Colonic mucosa (tissue), 4 donors: ENCODE measurements around the gene IP6K2. TPM values are rescaled to one million over a fixed set of nuclear protein-coding genes. Genes with fewer than 3 reads are reported as not detected.
A peak's percentile ranks its signal among the peaks of the same experiment; 100 is the strongest.
"Not testable (repeated sequence)": the region's sequence is repeated elsewhere in the genome, so short reads cannot be mapped to it uniquely, and the experiment has no call there.

Experiments
- DNase-seq: peaks from one replicate; pipeline ENCODE4 v3.0.0-alpha.2; 2020
- H3K27ac ChIP-seq: fragments of 200-600 bp; one replicate; pipeline ENCODE4 v1.8.0; 2021
- H3K27me3 ChIP-seq: fragments of 200-600 bp; one replicate; pipeline ENCODE4 v1.8.0; 2021
- H3K36me3 ChIP-seq: fragments of 200-600 bp; one replicate; pipeline ENCODE4 v1.8.0; 2021
- H3K4me1 ChIP-seq: fragments of 200-600 bp; one replicate; pipeline ENCODE4 v1.8.0; 2021; ENCODE audit warnings: mild to moderate bottlenecking
- H3K4me3 ChIP-seq: fragments of 200-600 bp; one replicate; pipeline ENCODE4 v1.8.0; 2021
- H3K9ac ChIP-seq, 2 donors: one replicate each; pipeline ENCODE4 v1.7.0; 2013; ENCODE audit warnings: control low read depth in 2 of 2, low read depth in 2 of 2, low read length in 2 of 2
- H3K9me3 ChIP-seq: fragments of 200-600 bp; one replicate; pipeline ENCODE4 v1.8.0; 2021
- intact Hi-C: fragments of 100-400 bp; cut with DNase I; formaldehyde crosslinking; loops from one replicate; pipeline ENCODE4 v1.14.1; 2022
- total RNA-seq, 2 donors: library from RNA; stranded (reverse); fragmentation: NEBNext Ultra II Directional in 1 of 2; extraction: Animal tissue kit (Norgen Biotek cat#: 25700) in 1 of 2; gene quantifications; one replicate each; pipeline ENCODE4 v1.2.1, GENCODE V29; 2021
- TF ChIP-seq, protein P1 (sequence below): fragments of 200-600 bp; IDR thresholded peaks from one replicate; pipeline ENCODE4 v1.8.0; 2022; ENCODE audit warnings: antibody characterized with exemption, mild to moderate bottlenecking
- donor health status: healthy.
- donor health status: DM: no; HTN: no; CAD: no.
- donor health status: DM: no; HTN: no; CAD: no.

The IP6K2 gene
- total RNA-seq, 2 donors from 2014 or later, result 101 to 134 TPM

DNA sequence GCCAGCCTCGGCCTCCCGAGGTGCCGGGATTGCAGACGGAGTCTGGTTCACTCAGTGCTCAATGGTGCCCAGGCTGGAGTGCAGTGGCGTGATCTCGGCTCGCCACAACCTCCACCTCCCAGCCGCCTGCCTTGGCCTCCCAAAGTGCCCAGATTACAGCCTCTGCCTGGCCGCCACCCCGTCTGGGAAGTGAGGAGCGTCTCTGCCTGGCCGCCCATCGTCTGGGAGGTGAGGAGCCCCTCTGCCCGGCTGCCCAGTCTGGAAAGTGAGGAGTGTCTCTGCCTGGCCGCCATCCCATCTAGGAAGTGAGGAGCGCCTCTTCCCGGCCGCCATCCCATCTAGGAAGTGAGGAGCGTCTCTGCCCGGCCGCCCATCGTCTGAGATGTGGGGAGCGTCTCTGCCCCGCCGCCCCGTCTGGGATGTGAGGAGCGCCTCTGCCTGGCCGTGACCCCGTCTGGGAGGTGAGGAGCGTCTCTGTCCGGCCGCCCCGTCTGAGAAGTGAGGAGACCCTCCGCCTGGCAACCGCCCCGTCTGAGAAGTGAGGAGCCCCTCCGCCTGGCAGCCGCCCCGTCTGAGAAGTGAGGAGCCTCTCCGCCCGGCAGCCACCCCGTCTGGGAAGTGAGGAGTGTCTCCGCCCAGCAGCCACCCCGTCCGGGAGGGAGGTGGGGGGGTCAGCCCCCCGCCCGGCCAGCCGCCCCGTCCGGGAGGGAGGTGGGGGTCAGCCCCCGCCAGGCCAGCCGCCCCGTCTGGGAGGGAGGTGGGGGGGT, 16.9 kb upstream of the IP6K2 start:
- intact Hi-C loops, H3K36me3 ChIP-seq, H3K27ac ChIP-seq, DNase-seq, H3K4me3 ChIP-seq, H3K27me3 ChIP-seq, H3K9me3 ChIP-seq, H3K9ac ChIP-seq: not testable (repeated sequence)
- H3K4me1 ChIP-seq, result peaks cover 20% of the 10 kb centered on the region

DNA sequence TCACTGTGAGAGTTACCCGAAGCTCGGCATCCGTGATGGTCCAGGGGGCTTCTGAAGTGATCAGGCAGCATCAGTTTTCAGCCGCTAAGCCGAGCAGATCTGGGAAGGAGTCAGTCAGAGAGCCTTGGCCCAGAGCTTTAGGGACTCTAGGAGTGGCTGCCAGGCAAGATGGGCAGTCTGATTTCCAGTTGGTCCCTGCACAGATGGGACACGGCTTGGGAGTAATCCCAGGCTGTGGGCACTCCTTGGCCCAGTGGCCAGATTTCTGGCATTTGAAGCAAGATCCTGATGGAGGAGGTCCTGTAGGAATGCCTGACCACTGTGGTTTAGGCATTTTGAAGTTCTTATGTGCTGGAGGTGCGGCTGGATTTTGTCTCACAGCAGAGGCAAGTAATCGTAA, 10.5 kb upstream of the IP6K2 start:
- H3K9ac ChIP-seq, result peak overlapping the region; percentile 26 to 43
- no peak overlapping the region for H3K27ac ChIP-seq
- intact Hi-C loops, result no loop called here
- H3K27me3 ChIP-seq, result no peaks in the 10 kb centered on the region
- no peaks in the 10 kb centered on the region for H3K9me3 ChIP-seq
- no peak overlapping the region for H3K4me3 ChIP-seq
- peaks cover under 1% of the 10 kb centered on the region for H3K4me1 ChIP-seq
- DNase-seq, result no peak
- no peaks in the 10 kb centered on the region for H3K36me3 ChIP-seq
- TF ChIP-seq, protein P1, sequence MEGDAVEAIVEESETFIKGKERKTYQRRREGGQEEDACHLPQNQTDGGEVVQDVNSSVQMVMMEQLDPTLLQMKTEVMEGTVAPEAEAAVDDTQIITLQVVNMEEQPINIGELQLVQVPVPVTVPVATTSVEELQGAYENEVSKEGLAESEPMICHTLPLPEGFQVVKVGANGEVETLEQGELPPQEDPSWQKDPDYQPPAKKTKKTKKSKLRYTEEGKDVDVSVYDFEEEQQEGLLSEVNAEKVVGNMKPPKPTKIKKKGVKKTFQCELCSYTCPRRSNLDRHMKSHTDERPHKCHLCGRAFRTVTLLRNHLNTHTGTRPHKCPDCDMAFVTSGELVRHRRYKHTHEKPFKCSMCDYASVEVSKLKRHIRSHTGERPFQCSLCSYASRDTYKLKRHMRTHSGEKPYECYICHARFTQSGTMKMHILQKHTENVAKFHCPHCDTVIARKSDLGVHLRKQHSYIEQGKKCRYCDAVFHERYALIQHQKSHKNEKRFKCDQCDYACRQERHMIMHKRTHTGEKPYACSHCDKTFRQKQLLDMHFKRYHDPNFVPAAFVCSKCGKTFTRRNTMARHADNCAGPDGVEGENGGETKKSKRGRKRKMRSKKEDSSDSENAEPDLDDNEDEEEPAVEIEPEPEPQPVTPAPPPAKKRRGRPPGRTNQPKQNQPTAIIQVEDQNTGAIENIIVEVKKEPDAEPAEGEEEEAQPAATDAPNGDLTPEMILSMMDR, result no peak

DNA sequence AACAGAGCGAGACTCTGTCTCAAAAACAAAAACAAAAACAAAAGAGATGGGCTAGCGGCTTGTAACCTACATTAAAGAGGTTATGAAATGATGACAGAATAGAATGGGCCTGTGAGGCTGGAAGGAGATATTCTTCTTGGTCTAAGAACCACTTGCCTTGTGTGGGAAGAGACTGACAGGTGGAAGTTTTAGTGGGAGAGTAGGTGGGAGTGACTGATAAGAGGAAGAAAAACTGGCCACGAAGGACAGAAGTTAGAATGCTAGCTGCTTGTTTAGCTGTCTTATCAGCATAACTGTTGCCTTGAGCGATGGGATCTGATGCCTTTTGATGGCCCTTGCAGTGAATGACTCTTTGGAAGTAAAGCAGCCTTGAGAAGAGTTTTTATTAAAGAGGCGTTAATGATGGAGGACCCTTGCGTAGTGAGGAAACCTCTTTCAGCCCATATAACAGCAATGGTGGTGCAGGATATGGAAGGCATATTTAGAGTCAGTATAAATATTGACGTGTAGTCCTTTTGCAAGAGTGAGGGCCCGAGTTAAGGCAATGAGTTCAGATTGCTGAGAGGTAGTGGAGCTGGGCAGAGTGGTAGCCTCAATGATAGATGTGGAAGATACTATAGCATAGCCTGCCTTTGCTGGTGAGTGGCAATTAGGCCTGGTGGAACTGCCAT, 8.3 kb upstream of the IP6K2 start:
- H3K4me1 ChIP-seq, H3K9me3 ChIP-seq, intact Hi-C loops: not testable (repeated sequence)

DNA sequence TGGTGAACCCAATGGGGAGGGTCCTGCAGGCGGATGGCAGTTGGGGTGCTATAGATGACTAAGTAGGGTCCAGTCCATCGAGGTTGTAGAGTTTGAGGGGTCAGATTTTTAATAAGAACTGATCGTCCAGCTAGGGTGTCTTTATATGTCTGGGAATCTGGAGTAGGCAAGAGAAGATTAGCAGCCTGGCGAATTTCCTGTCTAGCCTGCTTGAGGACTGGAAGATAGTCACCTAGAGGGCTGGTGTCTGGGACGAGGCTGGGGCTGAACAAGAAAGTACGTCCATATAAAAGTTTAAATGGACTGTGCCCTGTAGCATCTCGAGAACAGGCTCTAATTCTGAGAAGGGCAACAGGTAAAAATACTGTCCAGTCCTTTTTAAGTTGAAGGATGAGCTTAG, 6.7 kb upstream of the IP6K2 start:
- H3K27me3 ChIP-seq, result no peaks in the 10 kb centered on the region
- H3K27ac ChIP-seq, result peak overlapping the region; percentile 91
- intact Hi-C loops, result no loop called here
- H3K9ac ChIP-seq, result no peak overlapping the region
- no peak for DNase-seq
- H3K36me3 ChIP-seq, result no peaks in the 10 kb centered on the region
- no peak overlapping the region for H3K4me3 ChIP-seq
- H3K9me3 ChIP-seq, result no peaks in the 10 kb centered on the region
- H3K4me1 ChIP-seq, result peaks cover 6% of the 10 kb centered on the region
- TF ChIP-seq, protein P1, result no peak

More for the DNA sequence above, 8.3 kb upstream of the IP6K2 start:
- not testable (repeated sequence) for H3K4me3 ChIP-seq, DNase-seq, H3K9ac ChIP-seq, H3K27ac ChIP-seq, H3K36me3 ChIP-seq, H3K27me3 ChIP-seq

DNA sequence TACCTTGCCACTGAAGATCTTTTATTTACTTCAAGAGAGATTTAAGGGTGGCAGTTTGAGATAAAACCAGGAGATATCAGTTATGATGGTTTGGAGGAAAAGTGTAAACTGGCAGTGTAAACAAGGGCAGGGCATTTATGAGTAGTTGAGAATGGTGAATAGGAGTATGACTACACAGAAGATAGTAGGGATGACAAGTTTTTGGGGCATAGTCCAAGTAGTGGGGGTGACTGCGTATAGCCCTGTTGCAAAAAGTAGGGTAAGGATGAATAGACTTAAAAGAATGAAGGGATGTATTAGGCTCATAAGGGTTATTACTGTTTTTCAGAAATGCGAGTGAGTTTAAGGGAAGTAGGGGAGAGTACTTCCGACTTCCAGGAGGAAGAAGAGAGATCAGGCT, 6.3 kb upstream of the IP6K2 start:
- H3K9me3 ChIP-seq, intact Hi-C loops, H3K36me3 ChIP-seq, H3K4me3 ChIP-seq, H3K27me3 ChIP-seq, H3K4me1 ChIP-seq, DNase-seq: not testable (repeated sequence)
- Histone ChIP-seq H3K27ac (peak overlapping the region; percentile 91), H3K9ac (peak overlapping the region in 1 of 2 donors; percentile 22)

DNA sequence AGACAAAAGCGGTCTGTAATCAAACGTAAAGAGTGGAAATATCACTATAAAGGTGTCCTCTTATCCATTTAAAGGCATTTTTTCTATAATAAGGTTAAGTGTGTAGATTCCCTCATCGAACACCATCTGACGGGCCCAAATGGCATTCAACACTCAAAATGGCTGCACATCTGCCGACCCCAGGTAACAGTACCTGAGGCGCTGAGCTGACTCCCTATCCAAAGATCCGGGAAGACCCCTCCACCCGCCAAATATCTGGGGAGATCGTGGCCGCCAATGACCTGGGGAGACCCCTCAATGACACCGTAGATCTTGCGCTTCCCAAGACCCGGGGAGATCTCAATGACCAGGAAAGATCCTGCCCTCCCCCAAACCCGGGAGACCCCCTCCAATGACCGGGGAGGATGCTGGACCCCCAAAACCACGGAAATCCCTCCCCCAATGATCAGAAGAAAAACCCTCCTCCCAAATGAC, 476 bp downstream of the IP6K2 start:
- DNase-seq, result no peak
- H3K4me1 ChIP-seq, result peaks cover 26% of the 10 kb centered on the region
- peak overlapping the region; percentile 75 for H3K4me3 ChIP-seq
- peak overlapping the region; percentile 79 for H3K27ac ChIP-seq
- no peaks in the 10 kb centered on the region for H3K36me3 ChIP-seq
- H3K9me3 ChIP-seq, result no peaks in the 10 kb centered on the region
- intact Hi-C loops, result no loop called here
- H3K27me3 ChIP-seq, result no peaks in the 10 kb centered on the region
- peak overlapping the region; percentile 94 to 97 for H3K9ac ChIP-seq
- TF ChIP-seq, protein P1, result no peak
